Activated naive CD4-positive, alpha-beta T cell treated with anti-CD3 and anti-CD28 coated beads, Interleukin-2, amount 50 U/mL, for 24 hours (primary cell): ENCODE results near the gene LARP4B.
"Not testable (repeated sequence)": the region's sequence is repeated elsewhere in the genome, so short reads cannot be mapped to it uniquely, and the experiment has no call there.

Source experiments
- H3K27ac Mint-ChIP-seq: one replicate; pipeline ENCODE4 v1.8.0; 2021; ENCODE audit warnings: mild to moderate bottlenecking, mixed read lengths
- H3K27me3 Mint-ChIP-seq: one replicate; pipeline ENCODE4 v1.8.0; 2021; ENCODE audit warnings: mixed read lengths
- H3K36me3 Mint-ChIP-seq: one replicate; pipeline ENCODE4 v1.8.0; 2021; ENCODE audit warnings: mixed read lengths
- H3K4me1 Mint-ChIP-seq: one replicate; pipeline ENCODE4 v1.8.0; 2021; ENCODE audit warnings: mixed read lengths
- H3K4me3 Mint-ChIP-seq: one replicate; pipeline ENCODE4 v1.8.0; 2021; ENCODE audit warnings: mild to moderate bottlenecking, mixed read lengths
- H3K9me3 Mint-ChIP-seq: one replicate; pipeline ENCODE4 v1.8.0; 2021; ENCODE audit warnings: mixed read lengths

The LARP4B gene

DNA sequence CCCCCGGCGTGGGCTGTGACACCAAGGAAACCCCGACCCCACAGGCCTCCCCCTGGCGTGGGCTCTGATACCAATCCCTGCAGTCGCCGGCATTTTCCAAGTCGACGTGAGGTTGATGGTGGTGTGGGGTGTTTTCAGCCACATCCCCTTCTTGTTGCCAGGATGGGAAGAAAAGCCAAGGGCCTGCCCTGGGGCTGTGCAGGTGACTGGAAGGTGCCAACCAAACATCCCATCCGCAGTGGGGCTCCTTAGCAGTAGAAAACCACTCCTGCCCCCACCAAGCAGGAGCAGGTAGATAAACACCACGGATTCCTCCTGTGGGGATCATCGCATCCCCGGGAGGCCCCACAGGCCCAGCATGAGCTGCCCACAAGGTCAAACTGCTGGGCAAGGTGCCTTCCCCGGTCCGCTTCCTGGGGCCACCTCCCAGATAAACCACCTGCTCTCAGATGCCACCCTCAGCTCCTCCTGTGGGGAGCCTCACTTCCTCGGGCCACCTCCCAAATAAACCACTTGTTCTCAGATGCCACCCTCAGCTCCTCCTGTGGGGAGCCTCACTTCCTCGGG lies 153.5 kb downstream of the LARP4B start:
- no peaks in the 10 kb centered on the region for H3K4me1 Mint-ChIP-seq
- H3K27me3 Mint-ChIP-seq = peaks cover 11% of the 10 kb centered on the region
- H3K36me3 Mint-ChIP-seq = no peaks in the 10 kb centered on the region
- no peak overlapping the region for H3K27ac Mint-ChIP-seq
- H3K4me3 Mint-ChIP-seq = no peak overlapping the region
- no peaks in the 10 kb centered on the region for H3K9me3 Mint-ChIP-seq

DNA sequence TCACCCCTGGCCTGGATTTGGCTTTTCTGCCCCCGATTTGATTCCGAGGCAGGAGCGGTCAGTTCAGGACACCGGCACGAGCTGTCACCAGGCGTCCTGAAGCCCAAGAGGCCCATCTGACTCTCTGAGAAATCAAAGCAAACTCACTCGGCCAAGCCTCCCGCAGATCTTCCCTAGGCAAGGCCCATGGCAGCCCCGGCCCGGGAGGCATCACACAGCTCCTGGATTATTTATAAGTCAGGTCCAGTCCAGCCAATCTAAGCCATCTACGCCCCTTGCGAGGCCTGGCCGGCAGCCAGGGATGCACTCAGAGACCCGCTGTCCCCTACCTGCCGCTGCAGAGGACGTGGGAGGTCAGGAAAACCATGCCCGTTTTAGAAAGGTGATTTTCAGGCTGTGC lies 154.7 kb downstream of the LARP4B start:
- Mint-ChIP-seq H3K36me3 (no peaks in the 10 kb centered on the region), H3K27ac (no peak overlapping the region), H3K9me3 (no peaks in the 10 kb centered on the region), H3K4me3 (no peak overlapping the region), H3K27me3 (peaks cover 6% of the 10 kb centered on the region), H3K4me1 (no peaks in the 10 kb centered on the region)

DNA sequence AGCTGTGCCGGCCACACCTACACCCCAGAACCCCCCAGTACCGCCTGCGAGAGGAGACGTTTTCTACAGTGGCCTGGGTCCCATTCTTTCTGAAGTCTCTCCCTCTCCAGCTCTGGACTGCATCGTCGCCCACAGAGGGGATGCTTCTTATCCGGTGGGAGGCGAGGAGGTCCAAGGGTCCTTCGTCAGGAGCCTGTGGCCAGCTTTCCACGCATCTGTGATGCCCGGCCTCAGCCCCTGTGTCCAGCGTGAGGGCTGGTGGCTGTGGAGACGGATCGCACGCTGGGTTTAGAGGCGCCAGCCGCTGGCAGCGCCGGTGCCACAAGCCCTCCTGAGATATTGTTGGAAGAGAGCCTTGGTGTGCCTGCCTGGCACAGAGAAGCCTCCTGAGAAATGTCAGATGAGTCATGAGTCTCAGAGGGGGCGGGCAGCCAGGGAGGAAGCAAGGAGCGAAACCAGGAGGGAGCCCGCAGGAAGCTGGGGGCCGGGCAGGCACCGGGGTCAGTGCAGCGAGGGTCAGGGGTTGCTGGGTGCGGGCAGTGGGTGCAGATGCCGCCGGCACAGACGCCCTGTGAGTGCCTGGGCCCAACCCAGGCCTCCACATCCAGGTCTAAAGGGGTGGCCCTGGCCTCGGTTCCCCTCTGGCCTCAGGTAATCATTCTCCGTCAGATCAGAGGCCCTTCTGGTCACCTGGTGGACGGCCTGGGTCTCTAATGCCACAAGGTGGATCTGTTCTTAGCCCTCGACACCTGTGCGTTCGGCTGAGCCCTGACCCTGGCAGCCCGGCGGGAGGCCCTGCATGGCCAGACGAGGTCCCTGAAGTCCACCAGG lies 156.0 kb downstream of the LARP4B start:
- Mint-ChIP-seq H3K4me1 (no peaks in the 10 kb centered on the region), H3K36me3 (no peaks in the 10 kb centered on the region), H3K27me3 (peaks cover 2% of the 10 kb centered on the region), H3K27ac (no peak overlapping the region), H3K9me3 (no peaks in the 10 kb centered on the region), H3K4me3 (no peak overlapping the region)

DNA sequence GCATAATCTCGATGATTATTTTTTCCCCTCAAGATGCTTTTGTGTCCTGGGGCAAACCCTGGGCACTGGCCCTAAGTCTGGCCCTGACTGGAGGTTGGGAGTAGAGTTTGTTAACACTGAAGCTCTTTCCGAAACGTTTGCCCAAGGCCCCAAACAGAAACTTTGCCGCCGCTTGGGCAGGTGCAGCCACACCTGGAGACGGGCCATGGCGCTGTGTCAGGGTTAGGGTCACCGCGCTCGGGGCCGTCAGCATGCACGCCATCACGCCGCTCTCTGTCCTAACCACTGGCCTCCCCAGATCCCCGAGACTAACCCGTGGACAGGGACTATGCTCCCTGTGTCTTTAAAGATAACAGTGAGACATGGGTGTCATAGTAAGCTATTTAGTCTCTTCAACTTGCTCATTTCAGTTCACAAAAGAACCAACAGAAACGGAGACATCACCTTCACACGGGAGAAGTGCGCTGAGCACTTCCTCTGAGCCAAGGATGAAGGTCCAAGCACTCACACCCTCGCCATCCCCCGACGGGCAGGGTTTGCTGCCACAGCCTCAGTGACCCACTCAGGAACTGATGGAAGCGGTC lies 156.8 kb downstream of the LARP4B start:
- no peak overlapping the region for H3K4me3 Mint-ChIP-seq
- H3K27me3 Mint-ChIP-seq = no peaks in the 10 kb centered on the region
- no peak overlapping the region for H3K27ac Mint-ChIP-seq
- H3K36me3 Mint-ChIP-seq = no peaks in the 10 kb centered on the region
- no peaks in the 10 kb centered on the region for H3K9me3 Mint-ChIP-seq
- H3K4me1 Mint-ChIP-seq = no peaks in the 10 kb centered on the region

DNA sequence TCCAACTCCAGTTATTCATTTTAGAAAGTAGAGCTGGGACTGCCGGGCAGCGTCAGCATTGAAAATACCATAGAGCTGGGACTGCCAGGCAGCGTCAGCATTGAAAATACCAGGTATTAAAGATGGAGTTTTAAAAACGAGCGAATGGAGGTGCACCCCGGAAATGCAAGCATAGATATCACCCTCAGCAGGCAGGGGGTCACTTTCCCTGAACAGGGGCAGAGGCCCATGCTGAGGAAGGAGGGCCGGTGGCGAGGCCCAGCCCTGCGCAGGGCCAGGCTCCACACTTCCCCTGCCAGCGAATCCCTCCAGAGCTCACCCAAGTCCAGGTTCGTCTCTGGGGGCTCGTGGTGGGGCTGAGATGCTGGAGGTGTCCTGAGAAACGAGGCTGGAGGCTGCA lies 157.3 kb downstream of the LARP4B start:
- Mint-ChIP-seq H3K9me3 (no peaks in the 10 kb centered on the region), H3K4me3 (no peak overlapping the region), H3K36me3 (no peaks in the 10 kb centered on the region), H3K4me1 (no peaks in the 10 kb centered on the region), H3K27ac (no peak overlapping the region), H3K27me3 (no peaks in the 10 kb centered on the region)

DNA sequence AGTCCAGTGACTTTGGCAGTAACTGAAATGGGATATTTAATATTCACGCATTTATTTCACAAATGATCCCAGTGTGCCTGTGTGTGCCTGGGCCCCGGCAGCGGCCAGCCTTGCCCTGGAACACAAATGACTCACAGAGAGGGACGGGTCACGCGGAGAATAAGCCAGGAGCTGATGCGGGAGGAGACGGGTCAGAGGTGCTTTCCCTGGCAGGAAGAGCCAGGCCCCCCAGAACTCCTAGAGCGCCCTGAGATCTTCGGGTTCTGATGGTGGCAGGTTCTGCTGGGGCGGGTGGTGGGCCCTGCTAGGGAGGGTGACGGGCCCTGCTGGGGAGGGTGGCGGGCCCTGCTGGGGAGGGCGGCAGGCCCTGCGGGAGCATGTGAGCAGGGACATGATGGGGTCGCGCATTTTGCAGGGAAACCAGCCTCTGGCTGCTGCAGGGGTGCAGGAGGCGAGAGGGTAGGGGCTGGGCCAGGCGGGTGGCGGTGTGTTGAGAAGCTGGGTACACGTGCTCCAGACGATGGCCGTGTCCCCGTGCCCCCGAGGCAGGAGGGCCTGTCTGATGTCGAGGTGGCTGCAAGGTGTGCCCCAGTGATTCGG lies 157.8 kb downstream of the LARP4B start:
- Mint-ChIP-seq H3K27me3 (no peaks in the 10 kb centered on the region), H3K9me3 (no peaks in the 10 kb centered on the region), H3K36me3 (no peaks in the 10 kb centered on the region), H3K4me1 (no peaks in the 10 kb centered on the region), H3K4me3 (no peak overlapping the region), H3K27ac (no peak overlapping the region)

DNA sequence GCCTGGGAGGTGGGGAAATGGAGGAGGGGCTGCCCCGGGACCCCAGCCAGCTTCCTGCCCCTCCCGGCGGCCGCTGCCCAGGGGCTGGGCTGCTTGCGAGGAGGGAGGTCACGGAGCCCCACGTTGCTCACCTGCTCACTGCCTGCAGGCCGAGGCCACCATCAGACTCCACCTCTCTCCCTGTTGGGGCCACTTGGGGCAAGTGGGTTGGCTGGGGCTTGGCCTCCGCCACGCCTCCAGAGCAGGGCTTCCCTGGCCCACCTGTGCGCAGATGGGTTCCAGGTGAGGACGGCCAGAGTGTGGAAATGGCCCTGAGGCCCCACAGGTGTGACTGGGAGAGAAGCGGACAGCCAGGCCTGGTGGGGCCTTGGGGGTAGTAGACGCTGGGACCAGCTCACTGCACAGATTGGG lies 159.3 kb downstream of the LARP4B start:
- Mint-ChIP-seq H3K9me3 (peaks cover 9% of the 10 kb centered on the region), H3K27ac (no peak overlapping the region), H3K27me3 (no peaks in the 10 kb centered on the region), H3K4me3 (no peak overlapping the region), H3K4me1 (no peaks in the 10 kb centered on the region), H3K36me3 (no peaks in the 10 kb centered on the region)

DNA sequence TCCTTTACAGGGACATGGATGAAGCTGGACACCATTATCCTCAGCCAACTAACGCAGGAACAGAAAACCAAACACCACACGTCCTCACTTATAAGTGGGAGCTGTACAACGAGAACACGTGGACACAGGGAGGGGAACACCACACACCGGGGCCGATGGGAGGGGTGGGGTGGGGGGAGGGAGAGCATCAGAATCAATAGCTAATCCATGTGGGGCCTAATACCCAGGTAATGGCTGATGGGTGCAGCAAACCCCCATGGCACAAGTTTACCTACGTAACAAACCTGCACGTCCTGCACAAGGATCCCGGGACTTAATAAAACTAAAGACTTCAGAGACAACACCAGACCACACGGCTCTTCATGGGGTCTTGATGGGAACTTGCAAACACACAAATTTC lies 159.9 kb downstream of the LARP4B start:
- Mint-ChIP-seq H3K36me3 (no peaks in the 10 kb centered on the region), H3K9me3 (peaks cover 9% of the 10 kb centered on the region), H3K27ac (no peak overlapping the region), H3K4me1 (no peaks in the 10 kb centered on the region), H3K27me3 (no peaks in the 10 kb centered on the region), H3K4me3 (no peak overlapping the region)

DNA sequence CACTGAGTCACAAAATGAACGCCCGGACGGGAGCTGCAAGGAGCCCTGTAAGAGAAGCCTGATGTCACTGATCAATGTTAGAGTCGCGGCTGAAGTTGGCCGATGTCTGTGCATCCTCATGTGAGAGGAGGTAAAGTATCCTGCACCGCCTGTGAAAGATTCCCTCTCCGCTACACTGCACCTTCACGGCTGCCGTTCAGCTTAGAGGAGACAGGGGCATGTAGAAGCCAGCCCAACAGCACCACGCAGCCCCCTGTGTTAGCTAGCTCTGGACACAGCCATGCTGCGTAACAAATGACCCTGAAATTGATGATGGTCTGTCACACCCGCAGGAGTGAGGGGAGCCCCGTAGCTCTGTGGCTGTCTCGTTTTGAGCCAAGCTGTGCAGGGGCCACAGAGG lies 160.5 kb downstream of the LARP4B start:
- Mint-ChIP-seq H3K27me3 (no peaks in the 10 kb centered on the region), H3K9me3 (peaks cover 9% of the 10 kb centered on the region), H3K4me1 (no peaks in the 10 kb centered on the region), H3K36me3 (no peaks in the 10 kb centered on the region), H3K27ac (no peak overlapping the region), H3K4me3 (no peak overlapping the region)

DNA sequence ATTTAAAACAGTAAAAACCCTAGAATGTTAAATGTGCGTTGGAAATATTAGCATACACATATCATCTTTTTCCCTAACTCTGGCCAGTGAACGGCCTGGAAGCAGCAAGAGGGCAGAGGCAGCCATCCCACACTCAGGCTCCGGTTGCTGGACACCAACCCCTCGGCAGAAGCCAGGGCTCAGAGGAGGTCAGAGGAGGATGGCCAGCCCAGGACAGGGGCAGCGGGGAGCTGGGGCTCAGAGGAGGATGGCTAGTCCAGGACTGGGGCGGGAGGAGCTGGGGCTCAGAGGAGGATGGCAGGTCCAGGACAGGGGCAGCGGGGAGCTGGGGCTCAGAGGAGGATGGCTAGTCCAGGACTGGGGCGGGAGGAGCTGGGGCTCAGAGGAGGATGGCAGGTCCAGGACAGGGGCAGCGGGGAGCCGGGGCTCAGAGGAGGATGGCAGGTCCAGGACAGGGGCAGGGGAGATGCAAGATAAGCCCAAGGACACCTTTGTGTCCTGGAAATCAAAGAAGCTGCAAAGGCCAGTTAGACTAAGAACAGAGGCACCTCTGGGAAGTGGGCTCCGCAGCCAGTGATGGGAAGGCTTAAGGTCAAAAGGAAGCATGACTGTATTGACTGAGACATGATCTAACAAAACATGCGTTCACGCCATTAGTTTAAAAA lies 161.3 kb downstream of the LARP4B start:
- H3K27ac Mint-ChIP-seq, H3K27me3 Mint-ChIP-seq, H3K4me1 Mint-ChIP-seq, H3K4me3 Mint-ChIP-seq, H3K36me3 Mint-ChIP-seq: not testable (repeated sequence)
- H3K9me3 Mint-ChIP-seq = peaks cover 12% of the 10 kb centered on the region

DNA sequence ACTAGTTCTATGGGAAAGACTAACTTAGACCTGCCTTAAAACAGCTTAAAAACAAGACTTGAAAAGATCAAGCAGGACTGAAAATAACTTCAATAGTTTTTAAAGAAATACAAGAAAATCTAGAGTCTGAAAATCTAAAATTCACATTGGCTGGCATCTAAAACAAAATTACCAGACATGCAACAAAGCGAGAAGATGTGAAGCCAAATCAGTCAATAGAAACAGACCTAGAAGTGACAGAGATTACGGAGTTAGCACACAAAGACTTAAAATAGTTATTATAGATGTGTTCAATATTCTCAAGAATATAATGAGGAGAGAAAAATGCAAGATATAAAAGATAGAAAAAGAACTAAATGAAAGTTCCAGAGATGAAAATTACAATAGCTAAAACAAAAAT lies 163.7 kb downstream of the LARP4B start:
- no peak overlapping the region for H3K27ac Mint-ChIP-seq
- no peak overlapping the region for H3K4me3 Mint-ChIP-seq
- no peaks in the 10 kb centered on the region for H3K4me1 Mint-ChIP-seq
- peaks cover 28% of the 10 kb centered on the region for H3K9me3 Mint-ChIP-seq
- peaks cover 6% of the 10 kb centered on the region for H3K27me3 Mint-ChIP-seq
- peaks cover 4% of the 10 kb centered on the region for H3K36me3 Mint-ChIP-seq

DNA sequence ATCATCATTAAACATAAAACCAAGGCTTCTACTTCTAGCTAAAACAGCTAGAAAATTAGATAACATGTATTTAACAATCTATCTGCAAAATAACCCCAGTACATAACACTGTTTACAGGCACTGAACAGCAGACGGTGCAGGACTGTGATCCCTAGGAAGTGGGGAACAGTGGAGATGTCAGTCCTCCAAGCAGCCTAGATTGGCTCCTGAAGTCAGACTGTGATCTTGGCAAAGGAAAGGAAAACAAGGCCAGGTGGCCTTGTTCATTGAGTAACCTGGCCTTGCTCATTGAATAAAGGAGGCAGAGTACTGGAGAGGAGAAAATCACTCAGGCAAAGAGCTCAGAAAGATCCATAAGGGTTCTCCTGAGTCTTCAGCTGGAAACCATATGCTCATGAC lies 164.3 kb downstream of the LARP4B start:
- Mint-ChIP-seq H3K9me3 (peaks cover 34% of the 10 kb centered on the region), H3K27ac (no peak overlapping the region), H3K27me3 (peaks cover 6% of the 10 kb centered on the region), H3K36me3 (peaks cover 4% of the 10 kb centered on the region), H3K4me3 (no peak overlapping the region), H3K4me1 (no peaks in the 10 kb centered on the region)

DNA sequence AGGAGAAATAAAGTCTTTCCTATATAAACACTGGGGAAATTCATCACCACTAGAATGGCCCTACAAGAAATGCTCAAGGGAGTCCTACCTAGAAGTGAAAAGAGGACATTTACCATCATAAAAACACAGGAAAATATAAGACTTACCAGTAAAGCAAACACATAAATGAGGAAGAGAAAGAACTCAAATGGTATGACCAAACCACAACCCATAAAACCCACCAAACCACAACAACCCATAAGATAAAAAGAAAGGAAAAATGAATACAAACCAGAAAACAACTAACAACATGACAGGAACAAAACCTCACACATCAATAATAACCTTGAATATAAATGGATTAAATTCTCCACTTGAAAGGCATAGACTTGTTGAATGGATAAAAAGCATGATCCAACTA lies 170.1 kb downstream of the LARP4B start:
- peaks cover 13% of the 10 kb centered on the region for H3K27me3 Mint-ChIP-seq
- no peak overlapping the region for H3K27ac Mint-ChIP-seq
- peaks cover 4% of the 10 kb centered on the region for H3K4me1 Mint-ChIP-seq
- peaks cover 44% of the 10 kb centered on the region for H3K9me3 Mint-ChIP-seq
- H3K4me3 Mint-ChIP-seq = no peak overlapping the region
- H3K36me3 Mint-ChIP-seq = peaks cover 13% of the 10 kb centered on the region

DNA sequence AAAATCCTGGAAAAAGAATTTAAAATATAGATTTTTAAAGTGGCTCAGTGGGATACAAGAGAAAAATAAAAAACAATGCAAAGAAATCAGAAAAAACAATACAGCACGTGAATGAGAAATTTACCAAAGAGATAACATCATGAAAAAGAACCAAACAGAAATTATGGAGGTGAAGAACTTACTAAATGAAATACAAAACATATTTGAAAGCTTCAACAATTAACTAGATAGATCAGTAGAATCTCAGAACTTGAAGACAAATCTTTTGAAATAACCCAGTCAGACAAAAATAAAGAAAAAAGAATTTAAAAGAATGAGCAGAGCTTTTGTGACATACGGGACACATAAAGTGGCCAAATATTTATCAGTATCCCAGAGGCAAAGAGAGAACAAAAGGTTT lies 170.9 kb downstream of the LARP4B start:
- Mint-ChIP-seq H3K4me3 (no peak overlapping the region), H3K36me3 (peaks cover 13% of the 10 kb centered on the region), H3K27ac (no peak overlapping the region), H3K9me3 (peaks cover 45% of the 10 kb centered on the region), H3K4me1 (peaks cover 4% of the 10 kb centered on the region), H3K27me3 (peaks cover 13% of the 10 kb centered on the region)

DNA sequence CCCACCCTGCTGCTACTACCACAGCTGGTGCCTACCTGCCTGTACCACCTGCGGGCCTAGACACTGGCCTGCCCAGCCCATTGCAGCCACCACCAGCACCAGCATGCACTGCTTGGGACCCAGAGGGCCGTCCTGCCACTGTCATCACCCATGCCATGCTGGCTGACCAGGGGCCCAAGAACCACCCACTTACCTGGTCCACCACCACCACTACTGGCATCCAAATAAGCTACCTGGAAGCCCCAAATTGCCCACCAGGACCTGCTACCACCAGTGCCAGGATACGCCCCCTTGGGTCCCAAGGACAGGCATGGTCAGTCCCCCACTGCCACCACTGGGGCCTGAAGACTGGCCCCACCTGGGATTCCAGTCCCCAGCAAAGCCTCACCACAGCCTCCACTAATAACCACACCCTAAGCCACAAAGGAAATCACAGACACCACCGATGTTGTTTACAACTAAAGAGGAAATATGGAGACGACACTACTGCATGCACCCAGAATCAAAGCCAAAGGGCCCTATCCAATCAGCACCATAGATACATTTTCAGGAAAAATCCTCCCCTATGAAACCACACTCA lies 171.5 kb downstream of the LARP4B start:
- Mint-ChIP-seq H3K9me3 (peaks cover 45% of the 10 kb centered on the region), H3K4me1 (peaks cover 4% of the 10 kb centered on the region), H3K27me3 (peaks cover 16% of the 10 kb centered on the region), H3K4me3 (no peak overlapping the region), H3K36me3 (peaks cover 13% of the 10 kb centered on the region), H3K27ac (no peak overlapping the region)
